ENCODE results near the gene TCF20.
A peak's percentile ranks its signal among the peaks of the same experiment; 100 is the strongest.

TCF20 gene

GRCh38 chr22:42270510-42271190 lies at the start of gene TCF20:
TSS of gene TCF20 (minus strand) at chr22:42270653. CDS start at chr22:42215305, 55,348 bp downstream.
- peak; percentile 58 for DNase-seq (ENCODE audit: low read depth)

- no peak for DNase-seq (ENCODE audit: low read depth)
Observed at GRCh38 chr22:42319386-42319785, 48.9 kb upstream of the TCF20 start.

DNA sequence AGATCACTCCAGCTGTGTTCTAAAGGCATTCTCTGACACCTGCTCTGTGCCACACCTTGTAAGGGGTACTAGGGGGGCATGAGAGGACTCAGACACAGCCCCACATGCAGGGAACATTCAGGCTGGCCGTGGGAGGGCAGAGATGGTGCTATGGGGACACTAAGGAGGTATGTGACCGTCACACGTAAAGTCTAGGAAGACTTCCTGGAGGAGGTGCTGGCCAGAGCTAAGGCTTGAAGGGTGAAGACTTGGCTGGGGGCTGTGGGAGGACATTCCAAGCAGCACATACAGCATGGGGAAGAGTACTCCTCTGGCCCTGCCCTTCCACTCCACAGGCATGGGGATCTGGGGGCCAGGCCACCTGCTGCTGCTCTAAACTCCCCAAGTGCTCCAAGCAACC lies 48.5 kb upstream of the TCF20 start:
- DNase-seq (ENCODE audit: low read depth): no peak

GRCh38 chr22:42317691-42318547 lies 47.5 kb upstream of the TCF20 start:
- no peak for DNase-seq (ENCODE audit: low read depth)

GRCh38 chr22:42317008-42317407 lies 46.6 kb upstream of the TCF20 start:
- DNase-seq (ENCODE audit: low read depth): peak; percentile 45

DNA sequence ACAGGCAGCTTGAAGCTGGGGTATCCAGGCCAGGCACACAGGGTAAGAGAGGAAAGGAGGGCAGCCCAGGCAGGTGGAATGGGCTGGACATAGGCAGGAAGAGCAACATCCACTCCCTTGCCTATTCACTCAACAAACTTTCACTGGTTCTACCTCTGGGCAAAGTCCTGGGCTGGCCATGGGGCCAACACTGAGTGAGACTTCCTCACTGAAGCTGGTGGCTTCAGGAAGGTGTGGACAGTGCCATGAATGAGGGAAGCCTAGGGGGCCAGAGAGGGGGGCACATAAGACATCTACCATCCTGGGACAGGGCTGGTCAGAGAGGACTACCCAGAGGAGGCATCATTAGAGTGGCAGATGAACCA lies 44.9 kb upstream of the TCF20 start:
- no peak for DNase-seq (ENCODE audit: low read depth)

- no peak for DNase-seq (ENCODE audit: low read depth)
Observed at GRCh38 chr22:42314709-42315391, 44.4 kb upstream of the TCF20 start.

DNA sequence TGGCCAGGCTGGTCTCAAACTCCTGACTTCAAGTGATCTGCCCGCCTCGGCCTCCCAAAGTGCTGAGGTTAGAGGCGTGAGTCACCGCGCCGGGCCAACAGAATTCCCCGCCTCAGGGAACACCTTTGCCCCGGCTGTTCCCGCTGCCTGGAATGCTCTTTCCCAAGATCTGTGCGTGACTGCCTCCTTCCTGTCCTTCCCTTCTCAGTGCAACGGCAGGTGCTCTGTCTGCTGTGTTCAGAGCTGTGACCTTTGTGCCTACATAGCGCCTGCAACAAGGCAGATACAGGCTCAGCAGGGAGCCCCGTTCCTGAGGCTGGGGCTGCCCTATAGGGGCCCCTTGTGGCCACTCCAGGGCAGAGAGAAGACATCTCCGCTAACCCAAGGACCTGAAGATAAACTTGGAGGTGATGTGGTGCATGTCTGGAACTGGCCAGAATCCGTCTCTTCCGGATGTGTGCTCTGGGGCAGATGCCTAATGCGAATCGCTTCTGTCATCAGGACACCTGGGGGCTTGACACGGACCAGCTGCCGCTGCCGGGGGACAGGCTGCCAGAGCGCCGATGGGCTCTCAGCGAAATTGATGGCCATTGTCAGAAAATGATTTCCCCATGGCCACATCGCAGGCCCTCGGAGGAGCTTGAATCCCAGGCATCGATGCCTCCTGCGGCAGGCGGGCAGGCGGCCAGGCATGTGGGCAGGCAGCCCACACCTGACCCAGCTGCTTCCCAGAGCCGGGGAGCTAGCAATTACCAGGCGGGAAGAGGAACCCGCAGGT lies 43.5 kb upstream of the TCF20 start:
- peak; percentile 66 for DNase-seq (ENCODE audit: low read depth)

GRCh38 chr22:42313204-42313603 lies 42.8 kb upstream of the TCF20 start:
- DNase-seq (ENCODE audit: low read depth): no peak

DNA sequence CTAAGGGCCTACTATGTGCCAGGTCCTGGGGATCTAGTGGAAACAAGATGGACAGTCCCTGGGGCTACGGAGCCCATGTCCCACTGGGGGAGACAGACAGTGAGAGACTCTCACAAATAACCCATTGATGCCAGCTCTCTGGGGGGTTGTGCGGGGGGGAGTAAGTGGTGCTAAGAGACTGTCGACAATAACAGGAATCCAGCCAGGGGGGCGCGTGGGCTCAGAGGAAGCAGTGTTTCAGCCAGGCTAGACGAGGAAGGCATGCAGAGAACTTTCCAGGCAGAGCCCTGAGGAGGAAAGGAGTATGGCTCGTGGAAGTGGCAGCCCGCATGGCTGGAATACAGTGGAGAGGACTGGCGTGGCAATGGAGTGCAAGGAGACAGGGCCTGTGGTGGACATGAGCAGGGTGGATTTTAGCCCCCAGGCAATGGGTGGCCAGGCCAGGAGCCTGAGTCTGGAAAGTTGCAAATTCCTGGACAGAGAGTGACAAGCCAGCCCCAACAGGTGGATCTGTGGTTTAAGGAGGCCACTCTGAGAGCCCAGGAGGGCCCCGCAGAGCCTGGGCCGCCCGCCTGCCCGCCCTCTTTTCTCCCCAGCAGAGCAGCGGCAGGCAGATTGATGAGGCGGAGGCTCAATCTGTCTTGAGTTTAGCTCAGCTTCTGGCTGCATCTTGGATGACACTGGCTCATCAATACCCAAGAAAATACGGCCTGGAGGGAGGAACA lies 40.0 kb upstream of the TCF20 start:
- no peak for DNase-seq (ENCODE audit: low read depth)

DNA sequence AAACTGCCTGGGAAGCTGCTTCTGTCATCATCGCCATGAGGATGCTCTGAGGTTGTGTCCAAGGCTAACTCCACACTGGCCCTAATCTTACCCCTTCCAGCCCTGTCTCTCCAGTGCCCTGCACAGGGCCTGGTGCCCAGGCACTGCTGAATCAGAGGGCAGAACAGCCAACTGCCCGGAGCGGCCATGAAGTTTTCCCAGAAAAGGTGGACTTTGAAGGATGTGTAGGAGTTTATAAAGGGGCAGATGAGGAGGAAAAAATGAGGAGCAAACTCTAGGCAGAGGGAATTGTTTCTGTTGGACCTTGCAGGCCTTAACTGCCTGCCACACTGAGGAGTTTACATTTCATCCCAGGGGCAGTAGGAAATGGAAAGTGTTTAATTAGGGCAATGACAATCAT lies 39.4 kb upstream of the TCF20 start:
- DNase-seq (ENCODE audit: low read depth): no peak

GRCh38 chr22:42308892-42309468 lies 38.5 kb upstream of the TCF20 start:
- DNase-seq (ENCODE audit: low read depth): no peak

DNA sequence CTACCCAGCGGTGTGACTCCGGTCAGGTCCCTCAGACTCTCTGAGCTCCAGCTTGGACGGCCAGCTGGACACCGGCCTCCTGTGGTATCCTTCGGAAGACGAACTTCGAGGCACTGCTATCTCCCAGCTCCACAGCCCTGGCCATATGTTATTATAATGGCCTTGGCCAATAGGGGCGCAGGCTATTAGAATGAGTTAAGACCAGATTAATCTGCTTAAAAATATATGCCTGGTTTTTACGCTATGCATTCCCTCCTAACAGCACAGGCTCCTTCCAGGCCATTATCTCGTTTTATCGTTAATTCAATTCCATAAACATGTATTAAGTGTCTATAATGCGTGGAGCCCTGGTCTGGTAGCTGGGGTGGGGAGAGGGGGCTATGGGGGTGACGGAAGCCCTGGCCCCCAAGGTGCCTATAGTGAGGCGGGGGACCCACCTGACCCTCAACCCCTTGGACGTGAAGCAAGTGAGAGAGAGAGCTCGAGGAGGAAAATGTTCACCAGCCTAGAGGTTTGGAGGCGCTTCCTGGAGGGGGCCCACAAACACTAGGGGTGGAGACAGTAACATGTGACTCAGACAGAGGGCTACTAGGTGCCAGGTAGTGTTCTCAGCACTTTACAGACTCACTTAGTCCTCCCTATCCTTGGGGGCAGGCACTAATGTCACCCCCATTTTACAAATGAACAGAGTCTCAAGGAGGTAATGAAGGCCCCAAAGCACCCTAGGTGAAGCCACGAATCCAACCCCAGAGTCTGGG lies 37.5 kb upstream of the TCF20 start:
- no peak for DNase-seq (ENCODE audit: low read depth)

DNA sequence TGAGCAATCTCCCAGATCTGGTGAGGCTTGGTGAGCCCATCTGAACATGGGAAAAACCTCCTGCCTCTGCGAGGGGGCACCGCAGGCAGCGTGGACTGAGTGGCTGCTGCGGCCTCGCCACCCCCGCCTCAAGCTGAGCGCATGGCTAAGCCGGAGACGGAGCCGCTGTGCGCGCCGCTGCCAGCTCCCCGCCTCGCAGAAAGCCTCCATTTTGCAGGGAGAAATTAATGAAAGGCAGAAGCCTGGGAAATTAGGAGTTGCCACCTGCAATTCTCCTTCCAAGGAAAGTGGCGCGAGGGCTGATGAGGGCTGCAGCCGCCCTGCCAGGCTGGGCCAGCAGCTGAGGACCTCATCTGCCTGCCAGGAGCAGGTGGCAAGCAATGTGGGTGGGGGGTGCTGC lies 35.6 kb upstream of the TCF20 start:
- DNase-seq (ENCODE audit: low read depth): no peak

GRCh38 chr22:42304324-42304790 lies 33.9 kb upstream of the TCF20 start:
- no peak for DNase-seq (ENCODE audit: low read depth)

GRCh38 chr22:42303396-42304323 lies 33.2 kb upstream of the TCF20 start:
- DNase-seq (ENCODE audit: low read depth): no peak

DNA sequence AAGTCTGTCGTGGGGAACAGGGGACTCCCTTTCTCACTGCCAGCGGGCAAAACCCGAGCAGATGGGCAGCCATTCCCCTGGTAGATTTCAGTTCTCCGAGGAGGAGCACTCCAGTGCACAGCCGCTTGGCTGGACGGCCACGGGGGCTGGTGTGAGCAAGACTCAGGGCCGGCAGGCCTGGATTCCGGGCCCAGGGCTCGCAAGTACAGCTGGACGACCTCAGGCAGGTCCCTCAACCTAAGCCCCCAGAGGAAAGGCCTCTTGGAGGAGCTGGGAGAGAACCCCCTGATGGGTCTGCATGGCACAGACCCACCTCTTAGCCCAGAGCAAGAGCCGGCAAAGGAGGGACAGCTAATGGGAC lies 31.3 kb upstream of the TCF20 start:
- no peak for DNase-seq (ENCODE audit: low read depth)

- no peak for DNase-seq (ENCODE audit: low read depth)
Observed at GRCh38 chr22:42301077-42301741, 30.8 kb upstream of the TCF20 start.

Data from amniotic epithelial cell (primary cell).